HG03060 (cell line): ENCODE measurements around the gene BDKRB2.
"Not testable (repeated sequence)": the region's sequence is repeated elsewhere in the genome, so short reads cannot be mapped to it uniquely, and the experiment has no call there.

Source experiments
- ATAC-seq: cut with Tn5 transposase; IDR thresholded peaks from one replicate; pipeline ENCODE4 v1.9.1; 2021; ENCODE audit warnings: low read depth, moderate number of reproducible peaks; ENCODE audit not compliant: unreplicated experiment

Gene BDKRB2

DNA sequence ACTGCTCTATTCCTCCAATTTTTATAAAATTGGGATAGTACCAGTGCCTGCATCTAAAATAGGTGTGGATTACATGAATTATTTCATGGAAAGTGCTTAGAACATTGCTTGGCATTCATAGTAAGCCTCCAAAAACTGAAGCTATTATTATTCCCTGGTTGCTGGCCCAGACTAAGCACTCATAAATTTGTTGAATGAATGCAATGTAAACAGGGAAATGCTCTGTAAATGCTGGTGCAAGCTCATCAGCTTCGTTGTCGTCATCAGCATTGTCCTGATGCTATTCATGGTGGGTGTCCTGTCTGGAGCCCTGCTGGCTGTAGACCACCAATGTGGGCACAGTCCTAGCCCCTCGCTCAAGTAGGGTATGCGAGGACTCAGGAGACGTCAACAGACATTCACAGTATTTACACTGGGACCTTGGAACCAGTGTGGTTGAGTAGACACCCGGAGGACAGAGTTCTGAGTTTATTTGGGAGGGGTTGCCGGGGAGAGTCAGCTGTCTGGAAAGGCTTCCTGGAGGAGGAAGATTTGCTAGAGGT is 16.5 kb downstream of the BDKRB2 start:
- no peak for ATAC-seq

DNA sequence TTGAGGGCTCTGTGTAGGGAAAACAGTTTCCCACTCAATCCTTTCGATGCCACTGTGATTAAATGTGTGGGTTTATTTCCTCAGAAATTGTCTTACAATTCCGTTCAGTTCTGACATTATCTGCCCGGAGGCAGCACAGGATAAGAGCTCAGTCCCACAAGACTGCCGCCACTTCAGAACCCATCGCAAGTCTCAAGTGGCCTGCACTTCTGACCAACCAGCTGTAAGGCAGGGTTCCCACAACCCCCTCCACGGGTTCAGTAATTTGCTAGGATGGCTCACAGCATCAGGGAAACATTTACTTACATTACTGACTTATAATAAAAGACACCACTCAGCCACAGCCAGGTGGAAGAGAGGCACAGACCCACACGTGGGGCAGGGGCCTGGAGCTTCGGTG is 17.2 kb downstream of the BDKRB2 start:
- no peak for ATAC-seq

DNA sequence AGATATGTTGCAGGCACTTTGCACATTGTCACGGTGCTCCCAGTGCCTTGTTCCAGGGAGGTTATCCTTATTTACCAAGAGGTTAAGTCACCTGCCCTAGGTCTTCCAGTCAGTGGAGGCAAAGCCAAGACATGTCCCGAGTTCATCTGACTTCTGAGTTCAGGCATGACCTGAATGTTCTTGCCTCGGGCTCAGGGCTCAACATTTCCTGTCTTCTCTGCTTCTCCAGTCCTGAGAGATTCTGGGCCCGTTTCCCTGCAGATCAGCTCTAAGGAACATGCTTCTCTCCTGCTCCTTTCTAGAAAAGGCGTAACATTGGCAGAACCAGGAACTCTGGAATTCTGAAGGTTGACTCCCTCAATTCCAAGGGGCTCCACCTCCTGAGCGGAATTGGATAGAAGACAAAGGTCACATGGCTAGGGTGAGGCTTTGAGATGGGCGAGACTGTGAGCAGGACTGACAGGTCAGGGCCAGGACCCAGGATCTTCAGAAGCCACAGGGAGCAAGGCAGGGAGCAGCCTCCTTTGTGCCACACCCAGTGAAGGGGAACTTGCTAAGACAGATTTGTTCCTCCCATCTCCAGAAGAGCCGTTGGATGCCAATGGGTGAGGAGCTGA is 19.9 kb downstream of the BDKRB2 start:
- no peak for ATAC-seq

DNA sequence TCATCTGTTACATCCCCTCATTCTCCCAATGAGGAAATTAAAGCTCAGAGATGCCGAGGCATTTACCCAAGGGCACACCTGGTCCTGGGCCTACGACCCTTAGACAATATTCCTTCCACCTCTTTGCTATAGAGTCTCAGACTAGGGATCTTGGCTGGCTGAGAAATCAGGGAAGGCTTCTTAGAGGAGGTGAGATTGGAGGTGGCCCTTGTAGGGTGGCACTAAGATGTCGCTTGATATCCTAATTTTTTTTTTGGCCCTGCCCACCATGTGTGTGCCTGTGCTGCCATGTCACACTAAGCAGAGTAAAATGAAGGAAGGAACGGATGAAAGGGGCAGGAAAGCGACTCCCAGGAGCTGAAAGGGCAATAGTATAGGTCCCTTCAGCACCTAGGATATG is 20.6 kb downstream of the BDKRB2 start:
- no peak for ATAC-seq

DNA sequence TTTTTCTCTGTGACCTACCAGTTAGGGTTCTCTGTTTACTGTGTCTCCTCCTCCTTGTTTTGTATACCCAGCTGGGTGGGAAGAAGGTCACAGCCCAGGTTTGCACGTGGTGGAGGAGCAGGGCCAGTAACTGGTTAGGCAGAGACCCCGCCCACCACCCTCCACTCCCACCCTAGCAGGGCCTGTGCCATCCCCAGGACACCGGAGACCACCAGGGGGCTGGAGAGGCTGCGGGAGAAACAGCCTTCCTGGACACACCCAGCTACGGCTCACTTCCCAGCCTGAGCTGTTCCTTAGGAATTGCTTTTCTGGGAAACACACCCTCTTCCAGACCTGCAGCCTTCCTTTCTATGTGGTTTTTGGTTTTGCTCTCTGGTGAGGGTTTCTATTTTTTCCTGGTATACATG is 21.1 kb downstream of the BDKRB2 start:
- ATAC-seq, result no peak

DNA sequence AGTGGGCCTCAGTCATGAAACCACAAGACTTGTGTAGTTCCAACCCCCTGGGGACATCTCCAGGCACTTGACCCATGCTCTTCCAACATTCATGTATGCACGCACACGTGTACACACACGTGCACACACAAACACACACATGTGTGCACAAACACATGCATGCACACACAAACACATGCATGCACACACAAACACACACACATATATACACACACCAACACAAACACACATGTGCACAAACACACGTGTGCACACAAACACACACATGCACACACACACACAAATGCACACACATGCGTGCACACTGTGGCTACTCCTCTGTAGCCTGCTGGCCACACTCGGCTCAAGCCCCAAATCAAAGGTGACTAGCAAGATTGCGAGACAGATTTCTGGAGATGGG is 22.8 kb downstream of the BDKRB2 start:
- ATAC-seq, result no peak

DNA sequence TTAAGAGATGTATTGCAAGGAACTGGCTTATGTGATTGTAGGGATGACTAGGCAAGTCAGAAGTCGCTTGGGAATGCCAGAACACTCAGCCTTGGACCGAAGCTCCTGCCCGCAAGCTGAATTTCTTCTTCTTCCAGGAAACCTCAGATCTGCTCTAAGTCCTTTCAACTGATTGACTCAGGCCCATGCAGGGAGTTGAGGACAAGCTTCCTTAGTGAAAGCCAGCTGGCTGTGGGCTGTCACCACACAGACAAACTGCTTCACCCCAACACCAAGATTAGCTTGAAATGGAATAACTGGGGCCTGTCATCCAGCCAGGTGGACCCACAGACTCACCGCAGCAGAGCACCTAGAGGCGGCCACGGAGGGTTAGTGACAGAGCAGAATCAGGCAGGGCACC is 24.7 kb downstream of the BDKRB2 start:
- no peak for ATAC-seq

DNA sequence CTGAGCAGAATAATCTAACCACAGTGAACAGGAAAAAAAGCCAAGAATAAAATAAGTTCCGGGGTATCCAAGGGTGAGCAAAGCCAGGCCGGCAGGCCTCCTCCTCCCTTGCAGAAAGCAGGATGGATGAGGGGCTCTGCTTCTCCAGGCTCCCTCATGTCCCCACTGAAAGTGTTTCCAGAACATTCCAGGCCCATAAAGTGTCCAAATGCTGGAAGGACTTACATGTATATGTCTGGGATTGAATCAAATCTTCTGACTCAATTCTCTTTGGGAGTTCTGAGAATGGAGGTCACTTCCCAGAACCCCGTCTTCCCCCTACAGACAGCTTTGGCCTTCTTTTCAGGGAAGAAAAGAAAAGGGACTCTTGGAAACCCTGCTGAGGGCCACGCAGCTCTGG is 26.4 kb downstream of the BDKRB2 start:
- ATAC-seq, result no peak

DNA sequence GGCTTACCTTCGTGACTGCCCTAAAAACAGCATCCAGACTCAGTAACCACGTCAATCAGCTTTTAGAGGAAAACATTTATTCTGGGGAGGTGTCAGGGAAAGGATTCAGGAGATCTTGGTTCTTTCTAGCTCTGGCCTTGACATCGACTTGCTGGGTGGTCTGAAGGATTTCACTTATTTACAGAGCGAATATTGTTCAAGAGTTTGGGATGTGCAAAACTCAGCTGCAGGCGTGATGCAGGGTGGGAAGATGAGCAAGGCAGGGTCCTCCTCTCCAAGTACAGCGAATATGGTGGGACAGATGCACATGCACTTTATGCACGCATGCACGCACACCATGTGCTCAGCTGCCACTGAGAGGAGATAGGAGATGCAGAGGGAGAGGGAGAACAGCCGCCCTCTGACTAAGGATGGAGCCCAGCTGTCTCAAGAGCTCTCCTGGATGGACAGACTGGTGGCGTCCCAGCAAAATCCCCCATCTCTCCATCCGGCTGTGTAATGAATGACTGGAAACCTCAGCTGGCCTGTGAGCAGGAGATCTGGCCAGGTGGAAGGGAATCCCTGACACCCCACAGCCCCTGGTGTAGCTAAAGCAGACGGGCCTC is 27.0 kb downstream of the BDKRB2 start:
- no peak for ATAC-seq

DNA sequence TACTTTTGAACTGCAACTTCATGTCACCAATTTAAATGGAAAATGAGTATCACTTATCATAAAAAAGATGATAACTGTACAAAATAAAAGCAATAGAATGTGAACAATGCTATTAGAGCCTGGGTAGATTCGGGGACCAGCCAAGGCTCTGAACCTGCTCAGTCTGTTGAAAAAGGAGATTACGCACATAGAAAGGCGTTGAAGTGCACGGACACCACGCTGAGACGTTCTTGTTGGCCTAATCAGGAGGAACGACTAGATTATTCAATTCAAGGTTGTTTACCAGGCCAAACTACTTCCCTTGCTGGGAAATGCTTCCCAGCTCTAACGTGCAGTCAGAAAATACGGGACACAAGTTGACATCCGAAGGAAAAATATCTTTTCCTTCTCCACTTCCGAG is 27.9 kb downstream of the BDKRB2 start:
- no peak for ATAC-seq

DNA sequence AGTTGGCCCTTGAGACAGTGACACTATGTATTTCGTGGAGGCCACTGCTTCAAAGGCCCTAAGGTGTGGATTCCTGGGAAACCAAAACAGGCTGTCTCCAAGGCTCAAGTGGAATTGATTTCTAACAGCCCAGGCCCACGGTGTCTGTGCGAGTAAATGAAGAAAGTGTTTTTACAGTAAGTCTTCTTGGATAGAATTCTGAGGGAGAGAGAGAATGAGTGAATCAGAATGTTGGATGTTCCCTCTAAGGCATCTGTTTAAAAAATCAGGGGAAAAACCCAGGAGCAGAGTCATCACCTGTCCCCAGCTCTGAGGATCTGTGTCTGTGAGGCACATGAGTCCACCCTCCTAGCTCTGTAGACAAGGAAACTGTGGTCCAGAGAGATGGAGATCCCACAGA is 29.0 kb downstream of the BDKRB2 start:
- ATAC-seq, result no peak

DNA sequence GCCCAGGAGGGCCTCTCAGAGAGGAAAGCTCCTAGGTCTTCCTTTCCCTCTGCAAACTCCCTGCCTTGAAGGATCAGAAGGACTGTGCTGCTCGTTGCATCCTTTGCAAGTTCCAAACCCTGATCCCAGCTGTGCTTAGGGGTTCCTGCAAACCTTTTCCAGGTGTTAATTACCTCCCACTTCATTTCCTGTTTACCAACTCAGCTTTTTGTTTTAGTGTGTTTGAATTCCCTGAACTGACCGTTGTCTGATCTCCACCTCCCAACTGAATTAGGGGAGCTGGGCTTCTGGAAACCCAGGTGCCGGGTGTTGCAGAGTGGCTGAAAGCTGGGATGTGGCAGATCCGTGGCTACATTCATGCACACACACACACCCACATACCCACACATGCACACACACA is 30.8 kb downstream of the BDKRB2 start:
- ATAC-seq, result no peak

DNA sequence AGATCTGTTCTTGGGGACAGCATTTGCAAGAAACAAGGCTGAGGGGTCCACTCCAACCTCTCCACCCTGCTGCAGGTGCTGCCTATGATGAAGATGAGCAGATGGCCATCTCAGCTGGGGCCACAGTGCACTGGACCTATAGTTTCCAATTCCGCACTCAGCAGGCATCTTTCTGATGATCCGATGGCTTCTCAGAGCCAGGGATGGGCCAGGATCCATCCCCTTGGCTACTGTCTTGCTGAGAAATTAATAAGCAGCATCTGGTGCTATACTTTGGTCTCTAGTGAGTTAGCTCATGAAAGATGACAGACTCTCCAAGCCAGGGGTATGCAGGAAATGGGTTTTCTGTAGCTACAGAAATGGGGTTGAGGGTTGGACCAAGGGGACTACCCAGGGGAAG is 33.0 kb downstream of the BDKRB2 start:
- no peak for ATAC-seq

DNA sequence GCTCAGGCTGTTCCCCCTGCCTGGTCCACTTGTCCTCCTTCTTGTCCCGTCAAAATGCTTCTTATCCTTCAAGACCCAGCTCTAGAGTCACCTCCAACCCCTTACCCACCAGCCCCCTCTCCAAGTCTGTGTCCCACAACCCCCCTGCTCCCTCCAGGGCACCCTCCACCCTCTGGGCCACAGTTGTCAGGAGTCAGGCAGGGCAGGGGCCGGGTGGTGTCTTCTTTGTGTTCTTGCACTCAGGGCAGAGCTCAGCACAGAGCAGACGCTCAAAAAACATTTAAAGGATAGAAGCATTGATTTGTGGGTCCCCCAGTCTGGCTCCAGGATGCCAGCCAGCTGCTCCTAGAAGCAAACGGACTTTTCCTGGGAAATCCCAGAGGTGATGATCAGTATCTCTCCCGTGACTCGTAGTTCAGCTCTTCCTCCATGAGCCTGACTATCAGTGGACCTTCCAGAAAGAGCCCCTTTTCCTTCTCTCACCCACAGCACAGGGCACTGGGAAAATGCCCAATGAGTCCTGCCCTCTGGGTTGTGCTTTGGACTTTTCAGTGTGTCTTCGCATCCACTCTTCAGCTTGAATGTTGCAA is 34.1 kb downstream of the BDKRB2 start:
- ATAC-seq, result no peak

DNA sequence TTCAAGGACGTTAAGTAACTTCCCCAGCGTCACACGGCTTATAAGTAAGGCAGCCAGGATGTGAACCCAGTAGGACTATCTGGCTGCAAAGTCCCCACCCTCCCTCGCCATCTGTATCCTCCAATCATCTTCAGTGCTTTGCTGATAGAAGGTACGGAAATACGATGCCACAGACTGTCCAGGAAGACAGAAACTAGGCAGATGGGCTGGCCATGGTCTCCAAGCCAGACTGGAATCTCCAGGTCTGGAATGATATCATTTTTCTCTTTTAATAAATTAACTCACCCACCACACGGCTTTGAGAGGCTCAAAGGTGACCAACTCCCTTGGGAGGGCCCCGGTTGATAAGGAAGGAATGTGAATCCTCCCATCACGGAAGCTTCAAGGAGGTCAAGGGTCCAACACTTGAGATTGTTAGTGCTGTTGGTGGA is 35.1 kb downstream of the BDKRB2 start:
- no peak for ATAC-seq

DNA sequence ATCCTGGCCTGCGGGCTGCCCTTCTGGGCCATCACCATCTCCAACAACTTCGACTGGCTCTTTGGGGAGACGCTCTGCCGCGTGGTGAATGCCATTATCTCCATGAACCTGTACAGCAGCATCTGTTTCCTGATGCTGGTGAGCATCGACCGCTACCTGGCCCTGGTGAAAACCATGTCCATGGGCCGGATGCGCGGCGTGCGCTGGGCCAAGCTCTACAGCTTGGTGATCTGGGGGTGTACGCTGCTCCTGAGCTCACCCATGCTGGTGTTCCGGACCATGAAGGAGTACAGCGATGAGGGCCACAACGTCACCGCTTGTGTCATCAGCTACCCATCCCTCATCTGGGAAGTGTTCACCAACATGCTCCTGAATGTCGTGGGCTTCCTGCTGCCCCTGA is 36.0 kb downstream of the BDKRB2 start:
- no peak for ATAC-seq

DNA sequence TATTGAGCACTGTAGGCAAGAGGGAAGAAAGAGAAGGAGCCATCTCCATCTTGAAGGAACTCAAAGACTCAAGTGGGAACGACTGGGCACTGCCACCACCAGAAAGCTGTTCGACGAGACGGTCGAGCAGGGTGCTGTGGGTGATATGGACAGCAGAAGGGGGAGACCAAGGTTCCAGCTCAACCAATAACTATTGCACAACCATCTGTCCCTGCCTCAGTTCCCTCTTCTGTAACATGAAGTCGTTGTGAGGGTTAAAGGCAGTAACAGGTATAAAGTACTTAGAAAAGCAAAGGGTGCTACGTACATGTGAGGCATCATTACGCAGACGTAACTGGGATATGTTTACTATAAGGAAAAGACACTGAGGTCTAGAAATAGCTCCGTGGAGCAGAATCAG is 37.5 kb downstream of the BDKRB2 start:
- no peak for ATAC-seq

DNA sequence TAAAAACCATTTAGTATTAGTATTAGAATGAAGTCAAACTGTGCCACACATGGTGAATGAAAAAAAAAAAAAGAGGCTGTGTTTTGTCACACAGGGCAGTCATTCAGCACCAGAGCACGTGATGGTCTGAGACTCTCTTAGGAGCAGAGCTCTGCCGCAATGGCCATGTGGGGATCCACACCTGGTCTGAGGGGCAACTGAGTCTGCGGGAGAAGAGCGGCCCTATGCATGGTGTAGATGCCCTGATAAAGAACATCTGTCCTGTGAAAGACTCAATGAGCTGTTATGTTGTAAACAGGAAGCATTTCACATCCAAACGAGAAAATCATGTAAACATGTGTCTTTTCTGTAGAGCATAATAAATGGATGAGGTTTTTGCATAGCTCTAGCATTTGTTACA is 39.1 kb downstream of the BDKRB2 start:
- no peak for ATAC-seq

DNA sequence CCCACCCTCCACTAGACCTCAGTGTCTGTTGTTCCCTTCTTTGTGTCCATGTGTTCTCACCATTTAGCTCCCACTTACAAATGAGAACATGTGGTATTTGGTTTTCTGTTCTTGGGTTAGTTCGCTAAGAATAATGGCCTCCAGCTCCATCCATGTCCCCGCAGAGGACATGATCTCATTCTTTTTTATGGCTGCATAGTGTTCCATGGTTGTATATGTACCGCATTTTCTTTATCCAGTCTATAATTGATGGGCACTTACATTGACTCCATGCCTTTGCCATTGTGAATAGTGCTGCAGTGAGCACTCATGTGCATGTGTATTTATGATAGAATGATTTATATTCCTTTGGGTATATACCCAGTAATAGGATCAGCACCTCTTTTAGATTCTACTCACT is 40.4 kb downstream of the BDKRB2 start:
- ATAC-seq, result not testable (repeated sequence)

DNA sequence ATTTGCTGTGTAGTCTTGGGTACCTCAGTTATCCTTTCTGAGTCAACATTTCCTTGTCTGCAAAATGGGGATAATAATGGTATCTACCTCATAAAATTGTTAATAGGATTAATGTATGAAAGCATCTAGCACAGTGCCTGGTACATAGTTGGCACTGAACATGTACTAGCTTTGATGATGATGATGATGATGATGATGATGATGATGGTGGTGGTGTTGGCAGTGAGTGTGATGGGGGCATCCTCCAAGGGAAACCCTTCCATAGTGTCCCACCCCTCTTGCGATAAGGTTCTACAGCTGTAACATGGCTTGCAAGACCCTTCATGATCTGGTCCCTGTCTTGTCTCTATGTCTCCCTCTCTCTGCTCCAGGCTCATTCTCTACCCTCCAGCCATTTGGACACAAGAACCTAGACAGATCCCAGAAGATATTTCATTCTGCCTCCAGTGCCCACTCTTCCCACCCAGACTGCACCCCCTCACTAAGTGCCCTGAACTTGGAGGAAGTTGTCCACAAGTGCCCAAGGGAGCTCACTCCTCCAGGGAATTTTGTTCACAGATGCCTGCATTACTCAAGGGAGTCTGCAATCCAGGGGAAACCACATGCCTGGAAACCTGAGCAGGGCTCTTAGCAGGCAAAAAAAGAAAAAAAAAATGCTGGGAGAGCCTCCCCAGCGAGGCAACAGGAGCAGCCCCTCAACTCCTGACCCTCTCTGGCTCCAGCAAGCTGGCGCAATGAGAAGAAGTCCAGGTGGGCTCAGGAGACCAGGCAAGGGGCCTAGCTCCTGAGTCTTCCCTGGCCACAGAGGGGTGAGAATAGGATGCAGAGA is 41.3 kb downstream of the BDKRB2 start:
- no peak for ATAC-seq

DNA sequence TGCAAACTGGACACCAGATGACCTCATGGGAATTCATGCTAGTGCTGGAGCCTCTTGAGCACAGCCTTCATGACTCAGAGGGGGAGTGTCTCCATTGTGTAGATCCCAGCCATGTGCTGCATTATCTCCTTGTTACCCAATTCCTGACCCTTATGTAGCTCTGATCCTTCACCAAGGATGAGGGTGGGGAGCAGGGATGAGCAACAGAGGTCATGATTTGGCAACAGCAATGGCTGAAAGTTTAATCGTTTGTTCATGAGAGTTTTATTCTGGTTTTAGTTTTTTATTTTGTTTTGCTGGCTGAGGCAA is 41.9 kb downstream of the BDKRB2 start:
- ATAC-seq, result no peak
